GM06990 (cell line): ENCODE data around the gene WNK3.
"Not testable (repeated sequence)": the region's sequence is repeated elsewhere in the genome, so short reads cannot be mapped to it uniquely, and the experiment has no call there.

Experiments used
- DNase-seq: peaks from one replicate; pipeline ENCODE4 v3.0.0-alpha.2; 2011; ENCODE audit not compliant: insufficient read length; ENCODE audit errors: extremely low read depth
- H3K27me3 ChIP-seq: replicated peaks from 2 replicates; pipeline ENCODE4 v1.6.0; 2011; ENCODE audit warnings: low read length; ENCODE audit not compliant: control insufficient read depth, insufficient read depth
- H3K36me3 ChIP-seq: 2 replicates; pipeline ENCODE4 v1.5.1; 2011; ENCODE audit warnings: low read length; ENCODE audit not compliant: control insufficient read depth, insufficient read depth
- H3K4me3 ChIP-seq: replicated peaks from 2 replicates; pipeline ENCODE4 v1.5.1; 2011; ENCODE audit warnings: low read depth, mild to moderate bottlenecking, control low read depth, low read length
- TF ChIP-seq, protein P1 (sequence below): IDR thresholded peaks from 2 replicates; pipeline ENCODE4 v1.5.1; 2011; ENCODE audit warnings: low read length, control low read depth, mild to moderate bottlenecking, inconsistent platforms; ENCODE audit not compliant: insufficient read depth, poor library complexity, severe bottlenecking

The WNK3 gene

DNA sequence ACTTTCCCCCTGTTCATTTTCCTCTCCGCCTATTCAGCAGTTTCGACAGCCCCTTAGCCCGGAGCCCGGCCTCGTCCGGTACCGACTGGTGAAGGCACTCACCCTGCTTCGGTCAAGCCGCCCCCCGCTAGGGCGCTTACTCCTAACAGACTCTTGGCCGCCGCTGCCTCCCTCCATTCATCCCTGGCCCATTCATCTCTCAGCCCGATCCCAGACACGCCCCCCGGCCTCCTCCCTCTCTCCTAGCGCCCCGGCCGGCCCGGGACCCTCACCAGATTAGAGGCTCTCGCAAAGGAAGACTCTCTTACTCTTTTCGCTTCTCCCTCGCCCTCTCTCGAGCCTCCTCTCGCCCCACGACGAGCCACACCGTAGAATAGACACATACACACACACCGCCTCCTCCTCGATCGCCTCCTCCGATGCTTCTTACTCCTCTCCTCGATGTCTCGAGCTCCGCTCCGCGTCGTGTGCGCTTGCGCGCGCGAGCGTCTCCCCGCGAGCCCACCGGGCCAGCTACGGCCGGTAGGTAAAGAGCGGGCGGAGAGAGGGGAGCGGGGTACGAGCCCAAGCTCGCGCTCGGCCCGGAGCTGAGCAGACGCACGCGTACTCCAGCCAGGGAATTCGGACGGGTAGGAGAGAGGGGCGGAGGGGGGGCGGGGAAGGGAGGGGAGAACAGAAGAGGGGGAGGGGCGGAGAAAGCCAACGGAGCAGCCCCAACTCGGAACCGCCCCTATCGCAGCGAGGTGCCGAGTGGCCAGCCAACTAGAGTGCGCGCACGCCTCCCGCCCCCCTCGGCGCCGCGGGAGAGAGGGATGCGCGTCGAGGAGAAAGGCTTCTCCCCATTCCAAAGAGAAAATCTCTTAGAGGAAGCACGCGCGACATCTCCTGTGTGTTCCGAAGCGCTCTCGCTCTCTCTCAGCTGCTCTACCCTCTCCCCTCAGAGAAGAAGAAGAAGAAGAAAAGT lies at the start of gene WNK3:
TSS of gene WNK3 (minus strand) at position 633 of the 964 bp plus-strand sequence.
- peak; percentile 26 for DNase-seq
- H3K4me3 ChIP-seq, result no peak within 1 kb of the TSS; the same call in 1 of the 2 replicates
- H3K27me3 ChIP-seq, result no peaks in the 10 kb centered on the region; the same call in 1 of the 2 replicates
- TF ChIP-seq, protein P1, sequence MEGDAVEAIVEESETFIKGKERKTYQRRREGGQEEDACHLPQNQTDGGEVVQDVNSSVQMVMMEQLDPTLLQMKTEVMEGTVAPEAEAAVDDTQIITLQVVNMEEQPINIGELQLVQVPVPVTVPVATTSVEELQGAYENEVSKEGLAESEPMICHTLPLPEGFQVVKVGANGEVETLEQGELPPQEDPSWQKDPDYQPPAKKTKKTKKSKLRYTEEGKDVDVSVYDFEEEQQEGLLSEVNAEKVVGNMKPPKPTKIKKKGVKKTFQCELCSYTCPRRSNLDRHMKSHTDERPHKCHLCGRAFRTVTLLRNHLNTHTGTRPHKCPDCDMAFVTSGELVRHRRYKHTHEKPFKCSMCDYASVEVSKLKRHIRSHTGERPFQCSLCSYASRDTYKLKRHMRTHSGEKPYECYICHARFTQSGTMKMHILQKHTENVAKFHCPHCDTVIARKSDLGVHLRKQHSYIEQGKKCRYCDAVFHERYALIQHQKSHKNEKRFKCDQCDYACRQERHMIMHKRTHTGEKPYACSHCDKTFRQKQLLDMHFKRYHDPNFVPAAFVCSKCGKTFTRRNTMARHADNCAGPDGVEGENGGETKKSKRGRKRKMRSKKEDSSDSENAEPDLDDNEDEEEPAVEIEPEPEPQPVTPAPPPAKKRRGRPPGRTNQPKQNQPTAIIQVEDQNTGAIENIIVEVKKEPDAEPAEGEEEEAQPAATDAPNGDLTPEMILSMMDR, result no peak
- no peaks in the 10 kb centered on the region for H3K36me3 ChIP-seq

DNA sequence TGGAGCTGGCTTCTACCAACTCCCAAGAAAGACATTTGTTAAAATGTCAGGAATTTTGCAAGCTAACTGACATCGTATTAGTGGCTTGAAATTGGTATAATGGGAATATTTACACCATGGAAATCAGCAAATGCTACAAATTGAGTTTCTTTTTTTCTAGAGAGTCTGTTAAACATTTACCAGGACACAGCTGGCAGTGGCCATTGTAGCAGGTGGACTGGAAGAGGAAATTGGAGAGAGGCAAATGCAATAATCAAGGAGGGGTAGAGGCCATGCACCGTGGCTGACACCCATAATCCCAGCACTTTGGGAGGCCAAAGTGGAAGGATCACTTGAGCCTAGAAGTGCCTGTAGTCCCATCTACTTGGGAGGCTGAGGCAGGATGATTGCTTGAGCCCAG lies 49.4 kb upstream of the WNK3 start:
- no peaks in the 10 kb centered on the region for H3K27me3 ChIP-seq
- no peak for DNase-seq
- H3K4me3 ChIP-seq, result no peak overlapping the region
- H3K36me3 ChIP-seq, result no peaks in the 10 kb centered on the region
- TF ChIP-seq, protein P1, result no peak

DNA sequence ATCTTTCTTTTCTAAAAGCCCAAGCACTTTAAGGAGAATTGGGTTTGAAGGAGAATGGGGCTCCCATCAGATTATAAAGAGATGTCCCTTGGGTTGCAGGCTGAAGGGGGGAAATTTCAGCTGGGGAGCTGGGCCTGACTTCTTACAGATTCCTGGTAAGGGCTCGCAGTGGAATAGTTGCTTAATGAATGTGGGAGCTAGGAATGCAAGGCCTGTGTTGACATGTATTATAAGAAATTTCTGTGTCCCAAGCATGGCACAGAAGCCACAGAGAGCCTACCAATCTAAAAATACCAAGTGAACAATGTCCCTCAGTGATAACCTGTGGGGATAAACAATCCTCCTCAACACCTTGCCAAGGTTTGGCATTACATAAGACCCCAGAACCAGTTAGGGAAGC lies 39.3 kb upstream of the WNK3 start:
- Histone ChIP-seq H3K4me3 (no peak overlapping the region), H3K27me3 (no peaks in the 10 kb centered on the region), H3K36me3 (no peaks in the 10 kb centered on the region)
- no peak for DNase-seq
- TF ChIP-seq, protein P1, result no peak

DNA sequence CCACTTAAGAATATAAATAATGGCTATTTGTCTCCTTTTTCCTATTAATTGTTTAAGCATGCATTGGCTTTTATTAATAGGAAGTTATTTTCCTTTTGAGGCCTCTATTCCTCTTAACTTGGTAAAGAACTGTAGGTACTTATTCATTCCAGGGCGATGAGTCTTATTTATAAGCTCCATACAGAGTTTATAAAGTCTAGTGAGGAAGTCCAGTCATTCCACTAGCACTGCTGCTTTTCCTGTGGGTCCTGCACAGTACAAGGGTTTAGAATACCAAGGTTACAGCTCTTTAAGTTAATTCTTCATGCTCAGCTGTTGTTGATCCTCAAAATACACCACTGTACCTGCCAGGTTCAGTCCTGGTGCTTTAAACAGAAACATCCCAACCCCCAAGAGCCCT lies 28.5 kb upstream of the WNK3 start:
- Histone ChIP-seq H3K4me3 (no peak overlapping the region), H3K36me3 (no peaks in the 10 kb centered on the region), H3K27me3 (no peaks in the 10 kb centered on the region)
- DNase-seq, result no peak
- TF ChIP-seq, protein P1, result no peak

DNA sequence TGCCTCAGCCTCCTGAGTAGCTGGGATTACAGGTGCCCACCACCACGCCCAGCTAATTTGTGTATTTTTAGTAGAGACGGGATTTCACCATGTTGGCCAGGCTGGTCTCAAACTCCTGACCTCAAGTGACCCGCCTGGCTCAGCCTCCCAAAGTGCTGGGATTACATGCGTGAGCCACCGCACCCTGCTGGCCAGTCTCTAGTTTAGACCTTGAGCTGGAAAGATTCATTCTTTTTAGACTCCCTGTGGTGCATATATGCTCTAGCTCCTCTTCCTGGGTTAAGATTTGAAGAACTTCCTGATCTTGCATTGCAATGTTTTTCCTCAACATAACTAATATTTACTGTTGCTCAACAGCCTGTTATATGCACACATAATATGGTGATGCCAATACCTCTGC lies 26.8 kb upstream of the WNK3 start:
- H3K27me3 ChIP-seq, H3K4me3 ChIP-seq, H3K36me3 ChIP-seq, DNase-seq: not testable (repeated sequence)

DNA sequence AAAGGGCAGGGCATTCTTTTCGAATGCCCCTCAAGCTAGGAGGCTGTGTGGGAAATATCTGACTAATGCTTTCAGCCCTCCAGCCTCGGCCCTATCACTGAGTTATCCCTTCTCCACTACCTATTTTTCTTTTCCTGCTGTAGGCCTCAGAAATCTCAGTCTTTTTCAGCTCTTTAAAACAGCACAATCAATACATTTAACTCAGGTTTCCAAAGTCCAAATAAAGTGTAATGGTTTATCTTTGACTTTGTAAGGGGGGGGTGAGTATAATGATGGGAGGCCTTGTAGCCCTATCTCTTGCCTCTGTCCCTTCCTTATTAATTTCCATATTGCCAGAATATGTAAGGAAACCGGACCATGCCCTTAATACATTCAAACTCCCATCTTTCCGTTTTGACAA lies 1.6 kb upstream of the WNK3 start:
- DNase-seq, result no peak
- H3K4me3 ChIP-seq, result no peak overlapping the region
- H3K27me3 ChIP-seq, result no peaks in the 10 kb centered on the region; the same call in 1 of the 2 replicates
- TF ChIP-seq, protein P1, result no peak
- no peaks in the 10 kb centered on the region for H3K36me3 ChIP-seq
